Ecto neural progenitor cell (in vitro differentiated cells): ENCODE measurements around the gene RBM19.
"Not testable (repeated sequence)": the region's sequence is repeated elsewhere in the genome, so short reads cannot be mapped to it uniquely, and the experiment has no call there.

Experiments used
- DNase-seq: peaks from one replicate; pipeline ENCODE4 v3.0.0-alpha.2; 2018; ENCODE audit warnings: low spot score

Gene RBM19, protein sequence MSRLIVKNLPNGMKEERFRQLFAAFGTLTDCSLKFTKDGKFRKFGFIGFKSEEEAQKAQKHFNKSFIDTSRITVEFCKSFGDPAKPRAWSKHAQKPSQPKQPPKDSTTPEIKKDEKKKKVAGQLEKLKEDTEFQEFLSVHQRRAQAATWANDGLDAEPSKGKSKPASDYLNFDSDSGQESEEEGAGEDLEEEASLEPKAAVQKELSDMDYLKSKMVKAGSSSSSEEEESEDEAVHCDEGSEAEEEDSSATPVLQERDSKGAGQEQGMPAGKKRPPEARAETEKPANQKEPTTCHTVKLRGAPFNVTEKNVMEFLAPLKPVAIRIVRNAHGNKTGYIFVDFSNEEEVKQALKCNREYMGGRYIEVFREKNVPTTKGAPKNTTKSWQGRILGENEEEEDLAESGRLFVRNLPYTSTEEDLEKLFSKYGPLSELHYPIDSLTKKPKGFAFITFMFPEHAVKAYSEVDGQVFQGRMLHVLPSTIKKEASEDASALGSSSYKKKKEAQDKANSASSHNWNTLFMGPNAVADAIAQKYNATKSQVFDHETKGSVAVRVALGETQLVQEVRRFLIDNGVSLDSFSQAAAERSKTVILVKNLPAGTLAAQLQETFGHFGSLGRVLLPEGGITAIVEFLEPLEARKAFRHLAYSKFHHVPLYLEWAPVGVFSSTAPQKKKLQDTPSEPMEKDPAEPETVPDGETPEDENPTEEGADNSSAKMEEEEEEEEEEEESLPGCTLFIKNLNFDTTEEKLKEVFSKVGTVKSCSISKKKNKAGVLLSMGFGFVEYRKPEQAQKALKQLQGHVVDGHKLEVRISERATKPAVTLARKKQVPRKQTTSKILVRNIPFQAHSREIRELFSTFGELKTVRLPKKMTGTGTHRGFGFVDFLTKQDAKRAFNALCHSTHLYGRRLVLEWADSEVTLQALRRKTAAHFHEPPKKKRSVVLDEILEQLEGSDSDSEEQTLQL

DNA sequence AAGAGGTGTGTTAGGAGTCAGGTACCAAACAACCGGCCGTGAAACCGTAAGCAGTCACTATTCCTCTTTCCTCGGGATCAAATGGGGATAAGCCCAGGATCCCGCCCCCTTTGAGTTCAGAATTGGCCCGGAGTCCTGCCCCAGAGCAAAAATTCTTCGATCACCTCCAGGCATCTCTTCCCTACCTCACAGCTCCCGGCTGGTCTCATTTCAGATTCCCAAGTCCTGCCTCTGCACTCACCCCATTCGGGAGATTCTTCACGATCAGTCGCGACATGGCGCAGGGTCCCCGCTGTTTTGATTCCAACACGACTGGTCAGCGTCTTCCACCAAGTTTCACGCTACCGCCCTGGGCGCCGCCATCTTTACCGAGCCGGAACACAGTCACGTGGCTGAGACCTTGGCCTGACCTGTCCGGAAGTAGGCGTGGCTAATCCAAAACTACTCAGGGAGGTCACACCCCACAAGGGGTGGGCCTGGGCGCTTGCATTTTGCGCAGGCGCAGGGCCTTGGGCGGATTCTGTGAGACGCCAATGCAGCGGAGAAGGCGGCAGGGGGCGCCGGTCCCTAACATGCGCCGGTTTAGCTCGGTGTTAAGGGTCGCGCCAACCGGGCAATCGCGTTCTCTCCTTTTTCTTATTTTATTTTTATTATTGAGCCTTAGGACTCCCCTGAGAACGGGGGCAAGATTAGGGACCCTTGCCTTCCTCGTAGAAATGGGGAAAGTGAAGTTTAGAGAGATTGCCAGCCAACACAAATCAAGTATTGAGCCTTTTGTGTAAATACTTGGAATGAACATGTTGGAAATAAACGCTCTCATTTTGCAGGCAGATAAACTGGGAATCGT, at the start of gene RBM19:
RBM19 (minus strand) TSS at position 375 of the 847 bp plus-strand sequence; CDS start at position 277, 98 bp downstream.
- DNase-seq, result peak; percentile 100

DNA sequence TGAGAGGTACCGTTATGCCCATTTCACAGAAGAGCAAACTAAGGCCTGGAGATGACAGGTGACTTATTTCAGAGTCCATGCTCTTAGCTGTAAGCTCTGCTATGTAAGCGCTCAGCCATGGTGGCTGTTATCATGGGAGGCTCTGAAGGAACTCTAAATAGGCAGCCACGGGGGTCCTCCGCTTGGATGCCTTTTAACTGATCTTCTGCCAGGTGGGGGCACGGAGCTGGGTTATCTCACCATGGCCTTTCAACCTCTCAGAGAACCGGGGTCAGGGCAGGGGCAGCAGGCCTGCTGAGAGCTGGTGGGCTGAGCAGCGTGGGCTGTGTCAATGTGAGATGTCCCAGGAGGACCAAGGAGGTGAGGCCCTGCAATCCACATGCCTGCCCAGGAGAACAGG, 49.7 kb upstream of the RBM19 start:
- DNase-seq, result no peak

DNA sequence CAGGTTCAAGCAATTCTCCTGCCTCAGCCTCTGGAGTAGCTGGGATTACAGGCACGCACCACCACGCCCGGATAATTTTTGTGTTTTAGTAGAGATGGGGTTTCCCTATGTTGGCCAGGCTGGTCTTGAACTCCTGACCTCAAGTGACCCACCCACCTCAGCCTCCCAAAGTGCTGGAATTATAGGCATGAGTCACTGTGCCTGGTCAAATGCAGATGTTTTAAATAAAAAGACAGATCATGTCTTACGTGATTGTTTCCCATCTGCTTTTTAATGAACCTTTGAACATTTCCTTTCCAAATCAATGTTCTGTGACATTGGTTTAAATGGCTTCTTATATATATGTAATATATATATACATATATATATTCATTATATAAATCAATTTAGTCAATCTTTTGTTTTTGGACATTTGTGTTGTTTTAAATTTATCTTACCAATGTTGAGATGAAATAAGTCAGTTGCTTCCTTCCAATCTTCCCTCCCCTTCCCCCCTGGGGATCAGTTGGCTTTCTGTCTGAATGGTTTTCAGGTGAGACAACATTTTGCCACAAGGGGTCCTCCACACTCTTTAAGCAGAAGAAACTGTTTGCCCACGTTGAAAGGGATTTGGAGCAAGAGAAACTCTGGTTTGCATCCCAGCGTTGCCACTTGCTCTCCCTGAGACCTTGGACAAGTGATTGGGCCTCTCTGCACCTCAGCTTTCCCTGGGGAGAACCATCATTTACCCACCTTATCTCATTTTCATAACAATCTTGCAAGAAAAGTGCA, 47.6 kb upstream of the RBM19 start:
- DNase-seq, result peak; percentile 63

DNA sequence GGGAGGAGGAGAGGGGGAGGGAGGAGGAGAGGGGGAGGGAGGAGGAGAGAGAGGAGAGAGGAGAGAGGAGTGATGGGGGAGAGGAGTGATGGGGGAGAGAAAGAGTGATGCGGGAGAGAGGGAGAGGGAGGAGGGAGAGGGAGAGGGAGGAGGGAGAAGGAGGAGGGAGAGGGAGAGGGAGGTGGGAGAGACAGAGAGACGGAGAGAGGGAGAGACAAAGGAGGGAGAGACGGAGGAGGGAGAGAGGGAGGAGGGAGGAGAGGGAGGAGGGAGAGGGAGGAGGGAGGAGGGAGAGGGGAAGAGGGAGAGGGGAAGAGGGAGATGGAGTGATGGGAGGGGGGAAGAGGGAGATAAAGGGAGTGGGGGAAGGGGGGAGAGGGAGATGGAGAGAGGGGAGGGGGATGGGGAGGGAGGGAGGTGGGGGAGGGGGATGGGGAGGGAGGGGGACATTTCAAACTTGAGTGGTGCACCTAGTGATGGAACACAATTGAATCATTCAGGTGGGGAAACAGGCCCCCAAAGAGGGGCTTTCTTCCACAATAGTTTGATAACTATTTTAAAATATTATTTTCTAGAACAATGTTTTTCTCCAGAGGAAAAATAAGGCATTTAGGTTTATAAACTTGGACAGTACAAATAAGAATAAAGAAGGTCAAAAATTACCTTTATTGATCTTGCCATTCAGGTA, 46.8 kb upstream of the RBM19 start:
- DNase-seq, result no peak

DNA sequence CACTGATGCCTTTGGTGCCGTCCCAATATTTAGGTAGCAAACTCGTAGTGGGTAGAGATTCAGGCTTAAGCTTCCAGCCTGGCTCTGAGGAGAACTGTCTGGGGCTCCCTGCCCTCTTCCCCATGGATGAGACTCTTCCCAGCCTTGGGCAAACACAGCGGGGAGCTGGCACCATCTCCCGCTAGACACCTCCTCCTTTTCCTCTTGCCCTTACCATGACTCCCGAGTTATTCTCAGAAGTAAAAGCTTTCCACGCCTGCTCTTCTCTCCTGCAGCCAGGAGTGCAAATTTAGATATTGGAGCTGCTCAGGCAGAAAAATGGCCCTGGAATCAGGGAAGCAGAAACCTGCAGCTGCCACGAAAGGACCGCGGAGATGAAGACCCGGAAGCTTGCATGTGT, 45.6 kb upstream of the RBM19 start:
- no peak for DNase-seq

DNA sequence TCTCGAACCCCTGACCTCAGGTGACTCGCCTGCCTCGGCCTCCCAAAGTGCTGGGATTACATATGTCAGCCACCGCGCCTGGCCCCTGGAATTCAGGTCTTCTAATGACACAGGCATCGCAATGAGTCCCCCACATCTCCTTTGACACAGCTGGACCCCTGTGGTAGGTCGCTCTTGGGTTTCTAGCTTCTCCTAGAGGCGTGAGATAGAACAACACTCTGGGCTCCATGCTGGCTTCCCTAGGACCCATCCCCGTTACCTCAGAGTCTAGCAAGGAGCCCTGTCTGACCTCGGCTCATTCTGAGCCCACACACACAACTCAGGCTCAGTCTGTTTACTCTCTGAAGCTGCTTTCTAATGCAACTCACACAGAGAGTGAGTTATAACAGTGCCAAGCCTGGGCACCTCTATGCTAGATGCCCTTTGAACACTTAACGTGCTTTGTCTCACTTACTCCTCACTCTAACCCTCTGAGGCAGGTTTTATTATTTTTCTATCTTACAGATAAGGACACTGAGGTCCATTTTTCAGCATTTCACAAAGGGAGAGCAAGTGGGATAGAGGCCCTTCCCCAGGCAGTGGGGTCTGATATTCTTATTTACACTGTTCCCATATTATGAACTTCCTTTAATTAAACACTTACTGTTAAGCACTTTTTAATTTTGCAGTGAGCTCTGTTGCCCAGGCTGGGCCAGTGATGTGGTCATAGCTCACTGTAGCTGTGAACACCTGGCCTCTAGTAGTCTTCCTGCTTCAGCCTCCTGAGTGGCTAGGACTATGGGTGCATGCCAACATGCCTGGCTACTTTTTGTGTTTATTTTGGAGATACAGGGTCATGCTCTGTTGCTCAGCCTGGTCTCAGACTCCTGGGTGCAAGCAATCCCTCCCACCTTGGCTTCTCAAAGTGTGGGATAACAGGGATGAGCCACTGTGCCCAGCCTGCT, 40.6 kb upstream of the RBM19 start:
- no peak for DNase-seq

DNA sequence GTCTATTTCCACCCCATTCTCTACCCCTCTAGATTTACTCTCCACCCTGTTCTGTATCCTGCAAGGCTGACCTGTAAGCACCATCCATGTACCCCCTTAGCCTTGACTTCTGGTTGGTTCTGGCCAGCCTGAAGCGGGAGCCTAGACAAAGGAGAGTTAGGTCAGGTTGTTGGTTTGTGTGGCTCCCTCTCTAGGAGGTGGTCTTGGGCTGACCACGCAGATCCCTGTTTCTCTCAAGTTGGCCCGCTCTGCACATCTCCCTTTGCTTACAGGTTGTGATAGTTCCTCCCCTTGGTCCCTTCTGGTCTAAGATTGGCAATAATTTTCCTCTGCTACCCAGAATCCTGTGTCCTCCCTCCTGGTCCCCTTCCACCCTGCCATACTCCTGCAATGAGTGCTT, 38.3 kb upstream of the RBM19 start:
- DNase-seq, result no peak

DNA sequence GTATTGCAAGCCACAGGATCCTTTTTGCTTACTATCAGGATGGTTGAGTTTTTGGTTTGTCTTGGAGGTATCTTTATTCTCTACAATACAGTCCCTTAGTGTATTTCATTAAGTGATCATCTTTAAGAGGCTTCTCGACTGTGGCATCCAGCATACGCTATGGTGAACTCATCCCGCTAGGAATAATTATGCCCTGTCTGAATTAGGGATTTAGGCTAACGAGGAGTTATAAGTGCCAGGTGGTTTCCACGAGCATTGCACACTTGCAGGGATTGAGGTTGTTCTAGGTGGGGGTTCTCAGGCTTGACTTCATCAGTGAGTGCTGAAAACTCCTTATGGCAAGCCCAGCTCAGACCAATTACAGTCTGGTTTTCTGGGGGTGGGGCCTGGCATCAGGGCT, 37.2 kb upstream of the RBM19 start:
- DNase-seq, result no peak

DNA sequence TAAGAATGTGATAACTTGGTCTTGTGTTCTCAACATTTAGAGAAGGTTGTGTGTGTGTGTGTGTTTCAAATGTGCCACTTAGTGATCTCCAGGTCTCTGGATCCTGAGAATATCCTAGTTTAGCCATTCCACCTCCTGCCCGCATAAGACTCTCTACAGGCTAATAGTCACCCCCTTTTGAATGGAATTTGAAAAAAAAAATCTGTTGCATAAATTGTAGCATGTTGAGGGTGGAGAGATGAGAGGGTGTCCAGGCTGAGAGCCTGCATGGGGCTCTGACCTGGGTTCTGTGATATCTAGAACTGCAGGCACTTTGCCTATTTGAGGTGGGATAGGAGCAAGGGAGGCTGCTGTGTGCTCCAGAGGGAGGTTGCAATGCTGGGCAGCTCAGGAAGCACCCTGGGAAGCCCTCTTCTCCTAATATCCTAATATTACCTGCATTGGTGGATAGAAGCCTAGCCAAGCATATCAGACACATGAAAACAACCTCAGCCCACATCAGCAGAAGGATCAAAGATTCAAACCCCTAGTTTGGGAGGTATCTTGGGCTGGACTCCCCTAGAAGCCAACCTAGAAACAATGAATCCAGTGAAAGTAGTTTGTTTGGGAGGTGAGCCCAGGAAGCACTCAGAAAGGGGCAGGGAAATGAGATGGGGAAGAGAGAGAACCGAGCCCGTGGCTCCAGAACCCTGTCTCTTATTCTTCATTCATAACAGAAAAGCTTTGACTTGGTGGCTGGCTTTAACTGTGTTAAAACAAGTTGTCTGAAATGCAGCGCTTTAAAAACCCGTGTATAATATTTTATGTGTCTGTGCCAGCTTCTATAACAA, 35.6 kb upstream of the RBM19 start:
- DNase-seq, result no peak

DNA sequence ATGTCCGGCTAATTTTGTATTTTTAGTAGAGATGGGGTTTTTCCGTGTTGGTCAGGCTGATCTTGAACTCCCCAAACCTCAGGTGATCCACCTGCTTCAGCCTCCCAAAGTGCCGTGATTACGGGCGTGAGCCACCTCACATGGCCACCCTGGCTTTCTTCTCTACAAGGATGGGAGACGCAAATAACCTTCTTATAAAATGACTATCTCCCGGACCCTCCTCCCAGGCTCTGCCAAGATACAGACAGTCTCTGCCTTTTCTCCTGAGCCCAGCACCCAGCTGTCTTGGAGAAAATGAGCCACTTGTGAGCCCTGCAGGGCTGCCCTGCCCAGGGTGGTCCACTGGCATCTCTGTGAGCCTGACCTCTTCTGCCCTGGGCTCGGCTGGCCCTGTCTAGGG, 34.7 kb upstream of the RBM19 start:
- no peak for DNase-seq

DNA sequence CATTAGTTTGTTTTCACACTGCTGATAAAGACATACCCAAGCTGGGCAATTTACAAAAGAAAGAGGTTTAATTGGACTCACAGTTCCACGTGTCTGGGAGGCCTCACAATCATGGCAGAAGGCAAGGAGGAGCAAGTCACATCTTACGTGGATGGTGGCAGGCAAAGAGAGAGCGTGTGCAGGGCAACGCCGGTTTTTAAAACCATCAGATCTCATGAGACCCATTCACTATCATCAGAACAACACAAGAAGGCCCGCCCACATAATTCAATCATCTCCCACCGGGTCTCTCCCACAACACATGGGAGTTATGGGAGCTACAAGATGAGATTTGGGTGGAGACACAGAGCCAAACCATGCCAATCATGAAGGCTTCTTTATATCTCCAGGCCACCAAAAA, 34.1 kb upstream of the RBM19 start:
- DNase-seq, result not testable (repeated sequence)

DNA sequence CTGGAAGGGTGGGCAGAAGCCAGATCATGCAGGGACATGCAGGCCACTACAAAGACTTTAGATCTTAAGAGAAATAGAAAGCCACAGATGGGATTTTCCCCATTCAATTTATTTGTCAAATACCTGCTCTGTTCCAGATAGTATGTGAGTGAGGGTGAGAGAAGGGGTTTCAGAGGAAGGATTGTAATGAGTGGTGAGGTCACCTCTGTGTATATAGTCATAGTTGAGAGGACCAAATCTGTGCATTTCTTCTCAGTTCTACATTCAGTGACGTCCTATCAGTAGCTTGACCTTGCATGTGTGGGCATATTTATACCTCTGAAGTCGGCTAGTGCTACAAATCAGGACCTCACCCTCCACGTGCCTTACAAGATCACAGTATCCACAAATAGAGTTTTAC, 31.2 kb upstream of the RBM19 start:
- DNase-seq, result no peak

DNA sequence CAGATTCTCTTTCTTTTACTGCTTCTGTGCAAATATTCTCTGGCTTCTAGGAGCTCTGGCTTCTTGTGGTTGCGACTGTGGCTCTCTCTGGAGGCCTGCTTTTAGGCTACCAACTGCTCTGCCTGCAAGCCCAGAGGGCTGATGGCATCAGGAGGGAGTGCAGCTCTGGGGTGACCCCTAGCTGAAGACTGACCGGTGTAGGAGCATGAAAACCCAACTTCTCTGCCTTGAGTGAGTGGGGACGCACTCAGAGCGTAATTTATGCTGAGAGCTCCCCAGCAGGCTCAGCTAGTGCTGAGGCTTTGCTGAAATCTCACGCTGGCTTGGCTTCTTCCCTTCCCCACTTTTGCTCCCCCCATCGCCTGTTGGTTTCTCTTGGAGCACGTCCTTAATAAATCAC, 29.9 kb upstream of the RBM19 start:
- DNase-seq, result peak; percentile 71

DNA sequence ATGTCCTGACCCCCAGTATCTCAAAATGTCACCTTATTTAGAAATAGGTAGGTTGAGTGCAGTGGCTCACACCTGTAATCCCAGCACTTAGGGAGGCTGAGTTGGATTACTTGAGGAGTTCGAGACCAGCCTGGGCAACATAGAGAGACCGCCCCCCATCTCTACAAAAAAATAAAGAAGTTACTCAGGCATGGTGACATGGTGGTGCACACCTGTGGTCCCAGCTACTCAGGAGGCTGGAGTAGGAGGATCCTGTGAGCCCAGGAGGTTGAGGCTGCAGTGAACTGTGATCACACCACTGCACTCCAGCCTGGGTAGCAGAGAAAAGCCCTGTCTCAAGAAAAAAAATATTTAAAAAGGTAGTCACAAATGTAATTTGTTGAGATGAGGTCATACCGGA, 27.9 kb upstream of the RBM19 start:
- no peak for DNase-seq

DNA sequence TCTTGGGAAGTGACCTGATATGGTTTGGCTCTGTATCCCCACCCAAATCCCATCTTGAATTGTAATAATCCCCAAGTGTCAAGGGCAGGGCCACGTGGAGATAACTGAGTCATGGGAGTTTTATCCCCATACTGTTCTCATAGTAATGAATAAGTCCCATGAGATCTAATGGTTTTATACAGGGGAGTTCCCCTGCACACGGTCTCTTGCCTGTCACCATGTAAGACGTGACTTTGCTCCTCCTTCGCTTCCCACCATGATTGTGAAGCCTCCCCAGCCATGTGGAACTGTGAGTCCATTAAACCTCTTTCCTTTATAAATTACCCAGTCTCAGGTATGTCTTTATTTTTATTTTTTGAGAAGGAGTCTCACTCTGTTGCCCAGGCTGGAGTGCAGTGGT, 26.6 kb upstream of the RBM19 start:
- not testable (repeated sequence) for DNase-seq

DNA sequence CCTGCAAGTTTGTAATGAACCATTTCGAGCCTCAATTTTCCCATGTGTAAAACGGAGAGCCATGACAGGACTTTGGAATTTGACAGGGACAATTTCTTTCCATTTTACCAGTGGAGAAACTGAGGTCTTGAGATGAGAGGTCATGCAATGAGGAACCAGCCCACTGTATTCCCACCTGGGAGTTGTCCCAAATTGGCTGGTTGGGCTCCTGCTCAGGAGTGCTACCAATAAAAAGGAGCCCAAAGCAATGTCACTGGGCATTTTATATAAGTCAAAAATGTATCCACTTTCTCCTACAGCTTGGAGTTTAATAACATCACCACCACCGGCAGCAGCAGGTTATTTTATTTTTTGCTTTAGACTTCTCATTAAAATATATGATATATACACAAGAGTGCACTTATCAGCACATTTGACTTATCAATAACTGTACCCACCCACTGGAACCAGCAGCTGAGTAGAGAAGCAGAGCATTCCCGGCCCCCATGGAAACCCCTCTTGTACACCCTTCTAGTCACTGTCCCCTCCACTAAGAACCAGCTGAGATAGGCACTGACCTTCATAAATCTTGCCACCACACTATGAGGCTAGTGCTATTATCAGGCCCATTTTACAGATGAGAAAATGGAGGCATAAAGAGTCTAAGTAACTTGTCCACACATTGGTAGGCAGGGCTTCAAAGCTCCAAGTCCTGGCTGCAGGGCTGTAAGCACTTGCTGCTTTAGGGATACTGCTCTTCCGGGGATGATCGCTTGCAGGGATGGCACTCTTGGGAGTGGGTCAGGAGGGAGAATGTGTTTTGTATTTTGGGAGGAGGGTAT, 25.3 kb upstream of the RBM19 start:
- no peak for DNase-seq
